GM12892 (cell line): ENCODE results near the gene NOTCH2.

Experiments
- POLR2A ChIP-seq: IDR thresholded peaks from 2 replicates; pipeline ENCODE4 v1.6.1; 2011; ENCODE audit warnings: low read depth, low read length, control low read depth
- POLR2AphosphoS5 ChIP-seq: IDR thresholded peaks from 2 replicates; pipeline ENCODE4 v1.6.1; 2011; ENCODE audit warnings: low read depth, low read length, control low read depth

GRCh38 chr1:119946724-119947123, 122.7 kb downstream of the NOTCH2 start:
- TF ChIP-seq POLR2A (no peak), POLR2AphosphoS5 (no peak)
